Activated CD8-positive, alpha-beta memory T cell treated with anti-CD3 and anti-CD28 coated beads for 36 hours (primary cell): Measurements from ENCODE around the gene PELI3. TPM values are rescaled to one million over a fixed set of nuclear protein-coding genes. Genes with fewer than 3 reads are reported as not detected.
"Not testable (repeated sequence)": the region's sequence is repeated elsewhere in the genome, so short reads cannot be mapped to it uniquely, and the experiment has no call there.

Experiments used
- CTCF ChIA-PET: fragments of 350-600 bp; sonication (Branson Sonifier 250); formaldehyde crosslinking; loops from one replicate; lab custom pipeline; 2021; ENCODE audit warnings: antibody characterized with exemption; lab: Charles Lee
- POLR2A ChIA-PET: fragments of 350-600 bp; sonication (Branson Sonifier 250); formaldehyde crosslinking; loops from one replicate; lab custom pipeline; 2021; ENCODE audit warnings: antibody characterized with exemption; lab: Charles Lee
- total RNA-seq, 2 experiments: library from RNA; stranded (reverse); gene quantifications; one replicate each; pipeline ENCODE4 v1.2.3, GENCODE V29; 2021

Gene PELI3, protein sequence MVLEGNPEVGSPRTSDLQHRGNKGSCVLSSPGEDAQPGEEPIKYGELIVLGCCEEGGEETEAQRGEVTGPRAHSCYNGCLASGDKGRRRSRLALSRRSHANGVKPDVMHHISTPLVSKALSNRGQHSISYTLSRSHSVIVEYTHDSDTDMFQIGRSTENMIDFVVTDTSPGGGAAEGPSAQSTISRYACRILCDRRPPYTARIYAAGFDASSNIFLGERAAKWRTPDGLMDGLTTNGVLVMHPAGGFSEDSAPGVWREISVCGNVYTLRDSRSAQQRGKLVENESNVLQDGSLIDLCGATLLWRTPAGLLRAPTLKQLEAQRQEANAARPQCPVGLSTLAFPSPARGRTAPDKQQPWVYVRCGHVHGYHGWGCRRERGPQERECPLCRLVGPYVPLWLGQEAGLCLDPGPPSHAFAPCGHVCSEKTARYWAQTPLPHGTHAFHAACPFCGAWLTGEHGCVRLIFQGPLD
- total RNA-seq: 1 to 10 TPM; 7.9 to 8.2 TPM

DNA sequence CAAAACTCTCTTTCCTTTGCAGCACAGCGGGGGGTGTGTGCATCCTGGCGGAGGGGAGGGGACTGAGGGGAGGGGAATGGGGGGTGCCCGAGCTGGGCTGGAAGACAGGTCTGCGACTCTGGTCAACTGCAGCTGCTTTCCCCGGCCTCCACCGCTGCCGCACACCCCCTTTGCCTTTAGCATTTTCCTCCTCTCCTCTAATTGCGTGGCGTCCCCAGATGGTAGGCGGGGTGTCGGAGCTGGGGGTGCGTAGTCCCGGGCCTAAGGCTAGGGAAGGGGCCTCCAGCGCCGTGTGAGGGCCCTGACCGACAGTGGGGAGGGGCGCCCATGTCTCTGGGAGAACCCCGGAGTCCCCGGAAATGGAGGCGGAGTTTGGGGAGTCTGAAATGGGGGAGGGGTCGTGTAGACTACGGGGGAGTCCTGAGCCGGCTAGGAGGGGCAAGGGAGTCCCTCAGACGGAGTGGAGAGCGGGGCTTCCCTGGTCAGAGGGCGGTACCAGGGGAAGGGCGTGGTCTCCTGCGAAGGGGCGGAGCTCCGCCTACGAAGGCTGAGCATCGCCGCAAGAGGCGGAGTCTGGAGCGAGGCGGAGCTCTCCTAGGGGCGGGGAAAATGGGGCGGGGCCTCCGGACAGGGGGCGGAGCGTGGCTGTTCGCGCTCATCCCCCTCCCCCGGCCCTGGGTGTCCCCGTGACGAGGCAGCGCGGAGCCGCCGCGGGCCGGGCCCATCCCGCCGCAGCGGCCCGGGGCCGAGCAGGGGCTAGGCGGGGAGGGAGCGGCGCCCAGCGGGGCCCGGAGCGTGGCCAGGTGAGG is at the start of gene PELI3:
PELI3 (plus strand) TSS at position 681 of the 809 bp plus-strand sequence. CDS start 1,224 bp downstream, outside the sequence.
- POLR2A ChIA-PET: interaction anchor here (0.5 to 1.6 kb wide), 11 partner anchors 13 to 492 kb away, joined by 3 to 10 read pairs (median 3); partner anchors contain the start of genes BRMS1, DPP3, RBM14 and RBM4B

DNA sequence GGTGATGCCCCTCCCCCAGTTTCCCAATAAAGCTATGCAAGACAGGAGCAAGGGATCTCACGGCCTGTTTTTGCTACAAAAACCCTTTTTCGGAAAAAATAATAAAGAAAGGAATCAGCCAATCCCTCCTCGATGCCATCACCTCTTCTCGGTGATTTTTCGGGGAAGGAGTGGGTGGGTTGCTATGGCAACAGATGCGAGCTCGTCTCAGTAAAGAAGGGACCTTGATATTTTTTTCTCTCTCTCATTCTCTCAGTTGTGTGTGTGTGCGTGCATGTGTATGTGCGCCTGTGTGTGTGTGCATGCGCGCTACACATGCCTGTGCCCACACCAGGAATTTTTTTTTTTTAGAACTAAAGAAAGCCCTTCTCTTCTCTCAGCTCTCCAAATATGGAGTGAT is 49.7 kb upstream of the PELI3 start:
- CTCF ChIA-PET: interaction anchor here (0.5 to 6.2 kb wide), 4 partner anchors 8 to 38 kb away, joined by 3 to 64 read pairs (median 8); no protein-coding TSS in a partner anchor
- POLR2A ChIA-PET: no interaction called here

More for the DNA sequence above, at the start of gene PELI3:
- CTCF ChIA-PET: interaction anchor here (0.6 to 3.3 kb wide), 5 partner anchors 12 to 481 kb away, joined by 3 to 20 read pairs (median 3); partner anchors contain the start of genes DPP3 and MRPL11

GRCh38 chr11:66418168-66418985 is 48.3 kb upstream of the PELI3 start:
- ChIA-PET POLR2A (no interaction called here), CTCF (interaction anchor here (0.6 to 6.2 kb wide), 5 partner anchors 9 to 45 kb away, joined by 3 to 64 read pairs (median 4); partner anchors contain the start of gene MRPL11)

GRCh38 chr11:66418986-66419308 is 47.8 kb upstream of the PELI3 start:
- CTCF ChIA-PET: interaction anchor here (0.6 to 6.2 kb wide), 3 partner anchors 10 to 130 kb away, joined by 3 to 64 read pairs (median 3); no protein-coding TSS in a partner anchor
- POLR2A ChIA-PET: no interaction called here

GRCh38 chr11:66419825-66420224 is 46.9 kb upstream of the PELI3 start:
- CTCF ChIA-PET: interaction anchor here (0.9 to 6.2 kb wide), 4 partner anchors 11 to 129 kb away, joined by 3 to 64 read pairs (median 3); partner anchors contain the start of gene MRPL11
- POLR2A ChIA-PET: no interaction called here

- ChIA-PET POLR2A (interaction anchor here (1.0 to 1.1 kb wide), 3 partner anchors 18 to 125 kb away, joined by 3 read pairs; partner anchors contain the start of genes MRPL11 and ZDHHC24), CTCF (interaction anchor here (0.5 to 6.2 kb wide), 9 partner anchors 10 to 420 kb away, joined by 3 to 64 read pairs (median 3); partner anchors contain the start of genes MRPL11 and RIN1)
Measured at GRCh38 chr11:66420671-66421476, 45.8 kb upstream of the PELI3 start, which contains the start of gene NPAS4. Gene NPAS4, plus strand, starts transcription at chr11:66421035. Its CDS starts 145 bp downstream, at chr11:66421180.

- CTCF ChIA-PET: interaction anchor here (0.5 to 6.2 kb wide), 10 partner anchors 9 to 419 kb away, joined by 3 to 64 read pairs (median 3); partner anchors contain the start of genes MRPL11 and RIN1
- POLR2A ChIA-PET: interaction anchor here (1.0 to 1.1 kb wide), 3 partner anchors 17 to 124 kb away, joined by 3 read pairs; partner anchors contain the start of genes MRPL11 and ZDHHC24
Measured at GRCh38 chr11:66421492-66422205, 45.1 kb upstream of the PELI3 start.

DNA sequence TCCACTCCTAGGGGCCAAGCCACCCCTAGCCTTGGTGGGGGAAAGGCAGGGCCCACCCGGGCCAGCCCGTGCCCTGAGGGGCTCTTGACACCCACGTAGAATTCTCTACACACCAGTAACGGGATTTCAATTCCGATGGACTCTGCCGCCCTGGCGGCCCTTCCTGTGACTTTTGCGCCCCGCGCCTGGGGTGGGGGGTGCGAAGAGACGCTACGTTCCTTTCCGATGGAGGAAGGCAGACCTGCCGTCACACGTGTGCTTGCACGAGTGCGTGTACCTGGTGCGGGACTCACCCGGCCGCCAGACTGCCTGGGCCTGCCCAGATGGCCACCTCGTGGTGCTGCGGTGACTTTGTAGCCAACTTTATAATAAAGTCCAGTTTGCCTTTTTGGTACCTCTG is 40.4 kb upstream of the PELI3 start:
- CTCF ChIA-PET: interaction anchor here (1.1 to 3.8 kb wide), 2 partner anchors 12 to 18 kb away, joined by 5 to 32 read pairs; partner anchors contain the start of gene MRPL11
- POLR2A ChIA-PET: no interaction called here

- CTCF ChIA-PET: interaction anchor here (0.7 to 3.8 kb wide), 7 partner anchors 10 to 1779 kb away, joined by 3 to 32 read pairs (median 4); partner anchors contain the start of gene MRPL11
- POLR2A ChIA-PET: interaction anchor here (0.7 kb wide), 1 partner anchor 295 kb away, joined by 3 read pairs; no protein-coding TSS in a partner anchor
Measured at GRCh38 chr11:66428933-66429332, 37.8 kb upstream of the PELI3 start.

- ChIA-PET CTCF (interaction anchor here (0.6 to 3.8 kb wide), 11 partner anchors 9 to 738 kb away, joined by 3 to 32 read pairs (median 5); partner anchors contain the start of genes MRPL11 and NPAS4), POLR2A (interaction anchor here (0.6 to 0.7 kb wide), 2 partner anchors 142 to 294 kb away, joined by 3 read pairs; no protein-coding TSS in a partner anchor)
Measured at GRCh38 chr11:66429983-66430602, 36.6 kb upstream of the PELI3 start.

GRCh38 chr11:66431287-66431686 is 35.4 kb upstream of the PELI3 start:
- CTCF ChIA-PET: interaction anchor here (0.6 to 1.9 kb wide), 3 partner anchors 10 to 57 kb away, joined by 3 to 15 read pairs (median 5); partner anchors contain the start of gene NPAS4
- POLR2A ChIA-PET: not testable (repeated sequence)

DNA sequence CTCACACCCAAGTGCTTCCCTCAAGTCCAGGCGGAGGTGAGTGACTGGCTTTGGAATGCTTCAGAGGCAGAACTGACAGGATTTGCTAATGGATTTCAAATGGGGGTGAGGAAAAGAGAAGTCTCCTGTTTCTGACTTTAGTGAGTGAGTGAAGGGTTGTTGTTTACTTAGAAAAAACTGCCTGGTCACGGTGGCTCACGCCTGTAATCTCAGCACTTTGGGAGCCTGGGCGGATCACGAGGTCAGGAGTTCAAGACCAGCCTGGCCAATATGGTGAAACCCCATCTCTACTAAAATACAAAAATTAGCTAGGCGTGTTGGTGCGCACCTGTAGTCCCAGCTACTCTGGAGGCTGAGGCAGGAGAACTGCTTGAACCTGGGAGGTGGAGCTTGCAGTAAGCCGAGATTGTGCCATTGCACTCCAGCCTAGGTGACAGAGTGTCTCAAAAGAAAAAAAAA is 34.8 kb upstream of the PELI3 start:
- CTCF ChIA-PET: interaction anchor here (1.9 kb wide), 2 partner anchors 23 to 28 kb away, joined by 5 to 8 read pairs; no protein-coding TSS in a partner anchor
- POLR2A ChIA-PET: not testable (repeated sequence)

GRCh38 chr11:66432597-66432996 is 34.1 kb upstream of the PELI3 start:
- POLR2A ChIA-PET: no interaction called here

GRCh38 chr11:66437979-66438503 is 28.7 kb upstream of the PELI3 start:
- ChIA-PET CTCF (interaction anchor here (0.8 to 2.7 kb wide), 16 partner anchors 9 to 240 kb away, joined by 3 to 25 read pairs (median 4); partner anchors contain the start of genes ACTN3, DPP3, RBM4B and ZDHHC24), POLR2A (no interaction called here)

More at GRCh38 chr11:66432597-66432996, 34.1 kb upstream of the PELI3 start:
- CTCF ChIA-PET: interaction anchor here (1.9 kb wide), 2 partner anchors 24 to 29 kb away, joined by 5 to 8 read pairs; no protein-coding TSS in a partner anchor
